Transverse colon (tissue), 4 donors: ENCODE measurements around the gene ASPG. TPM values are rescaled to one million over a fixed set of nuclear protein-coding genes. Genes with fewer than 3 reads are reported as not detected.

Experiments used
- DNase-seq: peaks from one replicate; pipeline ENCODE4 v3.0.0-alpha.2; 2019
- H3K27ac ChIP-seq, 4 donors: fragments of 200-600 bp; sonication (generic); 2 replicates each; pipeline ENCODE4 v1.5.1; 2016 to 2018; ENCODE audit warnings: inconsistent platforms in 4 of 4
- H3K27me3 ChIP-seq: fragments of 200-600 bp; sonication (generic); 2 replicates; pipeline ENCODE4 v1.5.1; 2017; ENCODE audit warnings: inconsistent platforms
- H3K36me3 ChIP-seq, 4 donors: fragments of 200-600 bp; sonication (generic); 2 replicates each; pipeline ENCODE4 v1.5.1; 2017 to 2019; ENCODE audit warnings: inconsistent platforms in 4 of 4
- H3K4me1 ChIP-seq, 4 donors: fragments of 200-600 bp; sonication (generic); 2 replicates each; pipeline ENCODE4 v1.5.1; 2017 to 2020; ENCODE audit warnings: inconsistent platforms in 4 of 4
- H3K4me3 ChIP-seq, 4 donors: fragments of 200-600 bp; sonication (generic); 1 replicate in 1 of 4; 2 replicates in 3 of 4; pipeline versions ENCODE4 v1.5.1 to v1.6.1; 2017 to 2019; ENCODE audit warnings: inconsistent platforms in 4 of 4
- H3K9me3 ChIP-seq, 2 donors: fragments of 200-600 bp; sonication (generic); 2 replicates each; pipeline ENCODE4 v1.5.1; 2017 to 2019; ENCODE audit warnings: inconsistent platforms in 2 of 2
- EP300 ChIP-seq: sonication (generic); formaldehyde crosslinking; IDR thresholded peaks from one replicate; pipeline ENCODE4 v1.6.1; 2017; ENCODE audit warnings: antibody characterized with exemption, low read depth
- POLR2A ChIP-seq: fragments of 450-650 bp; IDR thresholded peaks from one replicate; pipeline ENCODE4 v1.6.1; 2016; ENCODE audit warnings: antibody characterized with exemption, mild to moderate bottlenecking, moderate library complexity
- POLR2AphosphoS5 ChIP-seq, 3 donors: sonication (generic); formaldehyde crosslinking; IDR thresholded peaks; one replicate each; pipeline ENCODE4 v1.6.1; 2016; ENCODE audit warnings: antibody characterized with exemption in 3 of 3
- WGBS, 2 donors: methylation state at CpG; one replicate each; pipeline ENCODE4 v1.1.5; 2018; ENCODE audit warnings: low coverage in 1 of 2; 5-methylcytosine and 5-hydroxymethylcytosine counted together
- in situ Hi-C, 4 donors: fragments of 200-750 bp; cut with MboI; loops; one replicate each; pipeline versions ENCODE4 v1.15.0 to v1.15.1; 2017; ENCODE audit warnings: low sequenced_read_pairs in 3 of 4, low pct_ligation_motif_present in 1 of 4, low pct_unique_long_range_greater_than_20kb in 1 of 4
- intact Hi-C: fragments of 100-400 bp; cut with DNase I; formaldehyde crosslinking; loops from one replicate; pipeline ENCODE4 v1.15.1; 2023; ENCODE audit warnings: low total_unique reads
- total RNA-seq, 4 donors: library from RNA; depleted of rRNA; stranded (reverse); fragments of >200 nt; gene quantifications; one replicate each; pipeline ENCODE4 v1.1.0, GENCODE V29; 2016
- TF ChIP-seq, protein P1 (sequence below), 5 experiments: fragments of 200-600 bp in 3 of 5; fragments of 450-650 bp in 2 of 5; sonication (generic) in 3 of 5; IDR thresholded peaks; 1 replicate in 2 of 5; 2 replicates in 3 of 5; pipeline ENCODE4 v1.5.1; 2016 to 2017; ENCODE audit warnings: antibody characterized with exemption in 5 of 5, inconsistent platforms in 3 of 5, mild to moderate bottlenecking in 2 of 5, moderate library complexity in 1 of 5

The ASPG gene
- total RNA-seq, 4 donors from 2014 or later, result 4.4 to 20.3 (median 8.7) TPM

DNA sequence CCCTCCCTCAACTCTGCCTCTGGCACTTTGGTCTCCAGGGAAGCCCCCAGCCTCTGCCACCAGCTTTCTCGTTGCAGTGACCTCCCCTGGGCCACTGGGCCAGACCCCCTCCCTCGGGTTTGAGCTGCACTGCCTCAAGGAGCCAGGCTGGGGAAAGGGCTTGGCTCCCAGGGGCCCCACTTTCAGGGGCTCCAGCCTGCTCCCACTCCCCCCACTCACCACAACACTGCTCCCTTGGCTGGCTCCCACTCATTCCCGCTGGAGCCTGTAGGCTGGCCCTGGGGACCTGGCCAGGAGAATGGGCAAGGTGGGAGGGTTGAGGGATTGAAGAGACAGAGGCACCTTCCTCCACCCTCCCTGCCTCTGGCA lies 33.6 kb downstream of the ASPG start:
- H3K4me3 ChIP-seq, result no peak overlapping the region
- DNase-seq, result no peak
- peaks cover 44% of the 10 kb centered on the region for H3K27me3 ChIP-seq
- intact Hi-C loops, result no loop called here
- TF ChIP-seq POLR2A, result no peak
- no peak for TF ChIP-seq EP300
- TF ChIP-seq, protein P1, sequence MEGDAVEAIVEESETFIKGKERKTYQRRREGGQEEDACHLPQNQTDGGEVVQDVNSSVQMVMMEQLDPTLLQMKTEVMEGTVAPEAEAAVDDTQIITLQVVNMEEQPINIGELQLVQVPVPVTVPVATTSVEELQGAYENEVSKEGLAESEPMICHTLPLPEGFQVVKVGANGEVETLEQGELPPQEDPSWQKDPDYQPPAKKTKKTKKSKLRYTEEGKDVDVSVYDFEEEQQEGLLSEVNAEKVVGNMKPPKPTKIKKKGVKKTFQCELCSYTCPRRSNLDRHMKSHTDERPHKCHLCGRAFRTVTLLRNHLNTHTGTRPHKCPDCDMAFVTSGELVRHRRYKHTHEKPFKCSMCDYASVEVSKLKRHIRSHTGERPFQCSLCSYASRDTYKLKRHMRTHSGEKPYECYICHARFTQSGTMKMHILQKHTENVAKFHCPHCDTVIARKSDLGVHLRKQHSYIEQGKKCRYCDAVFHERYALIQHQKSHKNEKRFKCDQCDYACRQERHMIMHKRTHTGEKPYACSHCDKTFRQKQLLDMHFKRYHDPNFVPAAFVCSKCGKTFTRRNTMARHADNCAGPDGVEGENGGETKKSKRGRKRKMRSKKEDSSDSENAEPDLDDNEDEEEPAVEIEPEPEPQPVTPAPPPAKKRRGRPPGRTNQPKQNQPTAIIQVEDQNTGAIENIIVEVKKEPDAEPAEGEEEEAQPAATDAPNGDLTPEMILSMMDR (IDR thresholded peaks at IDR 0.05), result no peak
- TF ChIP-seq POLR2AphosphoS5 (IDR thresholded peaks at IDR 0.05), result no peak
- in situ Hi-C loops, result no loop called here
- peaks cover 0 to 23% (median 17%) of the 10 kb centered on the region in 4 donors for H3K4me1 ChIP-seq
- H3K36me3 ChIP-seq, result no peaks in the 10 kb centered on the region
- peaks cover 3 to 6% of the 10 kb centered on the region in 2 donors for H3K9me3 ChIP-seq
- no peak overlapping the region for H3K27ac ChIP-seq
- 71% methylated on average over 3 of the region's 3 CpGs; no CpG with 5 or more reads in 1 of the 2 donors for WGBS, 2 donors

DNA sequence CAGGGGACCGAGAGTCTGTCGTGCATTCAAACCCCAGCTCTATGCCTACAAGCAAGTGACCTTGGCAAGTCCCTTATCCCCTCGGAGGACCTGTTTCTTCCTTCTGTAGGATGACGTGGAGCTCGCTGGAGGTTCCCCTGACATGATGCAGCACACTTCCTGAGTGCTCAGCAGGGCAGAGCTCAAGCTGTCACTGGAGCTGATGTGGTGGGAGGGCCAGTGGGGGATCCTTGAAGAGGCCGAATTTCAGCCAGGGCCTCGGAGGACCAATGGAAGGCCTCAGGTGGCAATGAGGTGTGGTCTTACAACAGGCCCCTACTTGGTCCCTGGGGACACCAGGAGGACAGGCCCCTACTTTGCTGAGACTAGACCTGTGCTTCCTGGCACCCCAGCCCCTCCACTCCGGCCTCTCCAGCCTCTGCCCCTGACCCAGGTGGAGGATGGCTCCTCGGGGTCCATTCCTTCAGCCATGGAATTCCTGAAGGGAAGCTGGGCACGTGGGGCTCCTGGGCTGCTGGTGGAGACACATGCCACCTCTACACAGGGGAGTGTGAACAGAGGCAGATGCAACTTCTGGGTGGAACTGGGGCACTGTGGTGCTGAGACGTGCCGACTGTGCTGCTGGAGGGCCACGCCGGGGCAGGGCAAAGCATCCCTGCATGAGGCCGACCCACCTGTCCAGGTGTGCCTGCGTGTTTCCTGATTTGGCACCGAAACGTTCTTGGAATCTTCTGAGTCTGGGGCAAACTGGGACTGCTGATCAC lies 34.2 kb downstream of the ASPG start:
- H3K9me3 ChIP-seq, result peaks cover 3 to 9% of the 10 kb centered on the region in 2 donors
- no peaks in the 10 kb centered on the region for H3K36me3 ChIP-seq
- DNase-seq, result peak; percentile 4
- in situ Hi-C loops, result loop anchor here in 1 of 4 donors (10.0 kb wide), 1 partner anchor 45 kb away; no protein-coding TSS in a partner anchor
- peaks cover 44% of the 10 kb centered on the region for H3K27me3 ChIP-seq
- H3K4me1 ChIP-seq, result peaks cover 0 to 23% (median 17%) of the 10 kb centered on the region in 4 donors
- no peak overlapping the region for H3K4me3 ChIP-seq
- H3K27ac ChIP-seq, result no peak overlapping the region
- WGBS, 2 donors, result 40 to 74% methylated on average over 1 to 18 of the region's 18 CpGs
- TF ChIP-seq, protein P1 (IDR thresholded peaks at IDR 0.05), result no peak
- TF ChIP-seq POLR2AphosphoS5 (IDR thresholded peaks at IDR 0.05) (no peak), POLR2A (no peak), EP300 (no peak)
- intact Hi-C loops, result no loop called here

DNA sequence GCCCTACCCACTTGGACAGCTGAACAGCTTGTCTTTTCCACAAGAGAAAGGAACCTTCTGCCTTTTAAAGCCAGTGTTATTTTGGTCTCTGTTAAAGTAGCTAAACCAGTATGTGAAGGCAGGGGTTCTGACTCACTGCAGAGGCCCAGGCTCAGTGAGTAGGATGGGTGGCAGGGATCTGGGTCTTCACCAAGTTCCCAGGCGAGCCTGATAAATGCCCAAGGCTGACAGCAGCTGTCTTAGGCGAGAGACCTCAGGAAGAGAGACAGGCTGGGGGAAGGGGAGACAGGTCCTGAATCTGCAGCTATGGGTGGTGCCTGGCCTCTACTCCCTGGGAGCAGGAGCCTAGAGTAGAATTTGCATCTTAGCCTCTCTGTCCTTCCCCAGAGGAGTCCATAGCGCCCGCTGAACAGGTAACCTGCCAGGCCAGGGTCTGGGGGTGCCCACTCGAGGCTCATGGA lies 34.8 kb downstream of the ASPG start:
- in situ Hi-C loops, result loop anchor here in 1 of 4 donors (10.0 kb wide), 1 partner anchor 46 kb away; no protein-coding TSS in a partner anchor
- no peak overlapping the region for H3K27ac ChIP-seq
- no peaks in the 10 kb centered on the region for H3K36me3 ChIP-seq
- H3K27me3 ChIP-seq, result peaks cover 44% of the 10 kb centered on the region
- H3K4me1 ChIP-seq, result peaks cover 0 to 23% (median 17%) of the 10 kb centered on the region in 4 donors
- DNase-seq, result no peak
- peaks cover 3 to 13% of the 10 kb centered on the region in 2 donors for H3K9me3 ChIP-seq
- intact Hi-C loops, result no loop called here
- no peak overlapping the region for H3K4me3 ChIP-seq
- WGBS, 2 donors, result 83% methylated on average over 5 of the region's 5 CpGs; no CpG with 5 or more reads in 1 of the 2 donors
- no peak for TF ChIP-seq POLR2A
- no peak for TF ChIP-seq POLR2AphosphoS5 (IDR thresholded peaks at IDR 0.05)
- TF ChIP-seq, protein P1 (IDR thresholded peaks at IDR 0.05), result no peak
- TF ChIP-seq EP300, result no peak

DNA sequence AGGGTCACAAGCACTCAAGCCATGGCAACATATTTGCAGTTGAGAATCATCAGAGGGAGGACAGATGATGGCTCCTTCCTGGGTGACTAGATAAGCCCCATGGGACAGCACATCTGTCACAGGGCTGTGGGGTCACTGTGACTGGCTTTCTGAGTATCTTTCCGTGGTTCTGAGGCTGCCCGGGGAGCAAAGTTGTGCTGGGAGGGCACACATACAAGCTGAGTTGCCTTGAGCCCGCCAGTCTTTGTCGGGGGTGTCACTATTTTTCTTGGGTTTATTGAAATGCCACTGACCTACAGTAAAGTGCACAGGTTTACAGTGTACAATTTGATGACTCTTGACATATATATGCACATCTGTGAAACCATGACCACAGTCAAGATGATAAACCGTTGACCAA lies 35.6 kb downstream of the ASPG start:
- H3K27me3 ChIP-seq, result peaks cover 43% of the 10 kb centered on the region
- no peak overlapping the region for H3K27ac ChIP-seq
- 80 to 86% methylated on average over 1 to 5 of the region's 5 CpGs for WGBS, 2 donors
- in situ Hi-C loops (loop anchor here in 1 of 4 donors (10.0 kb wide), 1 partner anchor 46 kb away; no protein-coding TSS in a partner anchor), intact Hi-C loops (no loop called here)
- H3K36me3 ChIP-seq, result no peaks in the 10 kb centered on the region
- DNase-seq, result no peak
- H3K4me1 ChIP-seq, result peaks cover 0 to 18% (median 15%) of the 10 kb centered on the region in 4 donors
- no peak overlapping the region for H3K4me3 ChIP-seq
- peaks cover 3 to 13% of the 10 kb centered on the region in 2 donors for H3K9me3 ChIP-seq
- TF ChIP-seq, protein P1 (IDR thresholded peaks at IDR 0.05), result no peak
- TF ChIP-seq POLR2AphosphoS5 (IDR thresholded peaks at IDR 0.05) (no peak), POLR2A (no peak), EP300 (no peak)
